Spleen (tissue), 7 donors: ENCODE data around the gene TMEM164.

Experiments
- CTCF ChIP-seq, 11 experiments: fragments of 200-600 bp in 7 of 11; fragments of 450-650 bp in 4 of 11; sonication (generic) in 4 of 11; IDR thresholded peaks in 8 of 11; conservative IDR thresholded peaks in 3 of 11; 1 replicate in 7 of 11; 2 replicates in 4 of 11; pipeline versions ENCODE4 v1.4.0 to v1.8.0; 2016 to 2021; ENCODE audit warnings: antibody characterized with exemption in 11 of 11, inconsistent platforms in 4 of 11, mild to moderate bottlenecking in 1 of 11
- POLR2A ChIP-seq, 3 donors: fragments of 450-650 bp; IDR thresholded peaks; one replicate each; pipeline ENCODE4 v1.5.1; 2017; ENCODE audit warnings: antibody characterized with exemption in 3 of 3, mild to moderate bottlenecking in 1 of 3
- POLR2AphosphoS5 ChIP-seq, 3 donors: sonication (generic); formaldehyde crosslinking; IDR thresholded peaks; one replicate each; pipeline ENCODE4 v1.5.1; 2017; ENCODE audit warnings: antibody characterized with exemption in 3 of 3
- donor health status: DM: no; HTN: no; CAD: no; lungs with moderate emphysema.
- donor health status: DM: no; HTN: no; CAD: no.
- donor health status: DM: no; HTN: no; CAD: no.

GRCh38 chrX:110108381-110108821 lies 105.5 kb downstream of the TMEM164 start:
- TF ChIP-seq CTCF (IDR thresholded peaks at IDR 0.05 in 8 of 11, conservative IDR thresholded peaks at IDR 0.05 in 3 of 11) (no peak), POLR2AphosphoS5 (IDR thresholded peaks at IDR 0.05) (no peak), POLR2A (IDR thresholded peaks at IDR 0.05) (no peak)
